Mesendoderm (in vitro differentiated cells): ENCODE measurements around the gene TNS3.
A peak's percentile ranks its signal among the peaks of the same experiment; 100 is the strongest.
"Not testable (repeated sequence)": the region's sequence is repeated elsewhere in the genome, so short reads cannot be mapped to it uniquely, and the experiment has no call there.

Experiments used
- DNase-seq: peaks from one replicate; pipeline ENCODE4 v3.0.0; 2013
- H2AK5ac ChIP-seq: 2 replicates; pipeline ENCODE4 v1.6.1; 2013; ENCODE audit warnings: low read length, inconsistent platforms
- H2BK120ac ChIP-seq: 2 replicates; pipeline ENCODE4 v1.6.1; 2013; ENCODE audit warnings: low read depth, mild to moderate bottlenecking, low read length, moderate library complexity, mixed read lengths
- H2BK15ac ChIP-seq: replicated peaks from 2 replicates; pipeline ENCODE4 v1.6.1; 2013; ENCODE audit warnings: low read depth, mild to moderate bottlenecking, moderate library complexity
- H2BK5ac ChIP-seq: 2 replicates; pipeline ENCODE4 v1.6.1; 2013; ENCODE audit warnings: low read length, inconsistent platforms
- H3K18ac ChIP-seq: 2 replicates; pipeline ENCODE4 v1.6.1; 2013; ENCODE audit warnings: mild to moderate bottlenecking, low read length, mixed read lengths
- H3K23ac ChIP-seq: one replicate; pipeline ENCODE4 v1.6.1; 2013; ENCODE audit warnings: low read length
- H3K27ac ChIP-seq: 2 replicates; pipeline ENCODE4 v1.5.1; 2013; ENCODE audit warnings: low read depth, mild to moderate bottlenecking, inconsistent platforms, low read length, moderate library complexity
- H3K27me3 ChIP-seq: 2 replicates; pipeline ENCODE4 v1.6.1; 2013; ENCODE audit warnings: low read length, control low read depth, mild to moderate bottlenecking, inconsistent platforms; ENCODE audit not compliant: insufficient read depth, poor library complexity
- H3K36me3 ChIP-seq: 2 replicates; pipeline ENCODE4 v1.6.1; 2013; ENCODE audit warnings: low read length, inconsistent platforms; ENCODE audit not compliant: control insufficient read depth, insufficient read depth
- H3K4ac ChIP-seq: one replicate; pipeline ENCODE4 v1.6.1; 2013; ENCODE audit warnings: low read depth, mild to moderate bottlenecking, low read length, moderate library complexity
- H3K4me1 ChIP-seq: 2 replicates; pipeline ENCODE4 v1.6.1; 2013; ENCODE audit warnings: low read depth, low read length, inconsistent platforms; ENCODE audit not compliant: control insufficient read depth
- H3K4me2 ChIP-seq: 2 replicates; pipeline ENCODE4 v1.6.1; 2013; ENCODE audit warnings: low read length
- H3K4me3 ChIP-seq: 2 replicates; pipeline ENCODE4 v1.5.1; 2013; ENCODE audit warnings: mild to moderate bottlenecking, low read length
- H3K56ac ChIP-seq: one replicate; pipeline ENCODE4 v1.6.1; 2013; ENCODE audit warnings: low read length
- H3K79me1 ChIP-seq: 2 replicates; pipeline ENCODE4 v1.6.1; 2013; ENCODE audit warnings: low read length, inconsistent platforms
- H3K79me2 ChIP-seq: 2 replicates; pipeline ENCODE4 v1.6.1; 2013; ENCODE audit warnings: mild to moderate bottlenecking, low read length; ENCODE audit not compliant: control insufficient read depth, insufficient read depth
- H3K9ac ChIP-seq: 2 replicates; pipeline ENCODE4 v1.6.1; 2013; ENCODE audit warnings: low read length, inconsistent platforms
- H4K5ac ChIP-seq: one replicate; pipeline ENCODE4 v1.6.1; 2013; ENCODE audit warnings: low read length
- H4K8ac ChIP-seq: one replicate; pipeline ENCODE4 v1.6.1; 2013; ENCODE audit warnings: low read depth, mild to moderate bottlenecking, control low read depth, low read length, moderate library complexity
- WGBS: extraction: QIAGEN DNeasy Blood & Tissue Kit; methylation state at CpG from one replicate; pipeline ENCODE4 v1.1.7; 2013; ENCODE audit warnings: low lambda C conversion rate, missing lambda C conversion rate; ENCODE audit not compliant: insufficient coverage; ENCODE audit errors: extremely low coverage; 5-methylcytosine and 5-hydroxymethylcytosine counted together

Gene TNS3

GRCh38 chr7:47471831-47472230 lies 110.1 kb downstream of the TNS3 start:
- Histone ChIP-seq H3K9ac (no peak overlapping the region), H2BK5ac (no peak overlapping the region), H4K5ac (no peak overlapping the region), H3K23ac (no peak overlapping the region), H3K56ac (no peak overlapping the region), H2BK15ac (no peak overlapping the region), H3K27ac (no peak overlapping the region), H3K79me2 (no peaks in the 10 kb centered on the region), H3K4me1 (peaks cover 9% of the 10 kb centered on the region), H3K27me3 (no peaks in the 10 kb centered on the region), H3K4me3 (no peak overlapping the region), H3K4me2 (no peak overlapping the region), H3K79me1 (no peaks in the 10 kb centered on the region), H3K4ac (no peak overlapping the region), H3K36me3 (no peaks in the 10 kb centered on the region), H2AK5ac (no peak overlapping the region), H2BK120ac (no peak overlapping the region), H4K8ac (no peak overlapping the region), H3K18ac (no peak overlapping the region)
- no CpG with 5 or more reads among the region's 3 CpGs for WGBS
- no peak for DNase-seq

- Histone ChIP-seq H2BK5ac (no peak overlapping the region), H3K9ac (no peak overlapping the region), H3K56ac (no peak overlapping the region), H3K23ac (no peak overlapping the region), H2BK15ac (no peak overlapping the region), H2BK120ac (no peak overlapping the region), H3K18ac (no peak overlapping the region), H4K8ac (no peak overlapping the region), H3K27ac (no peak overlapping the region), H3K36me3 (no peaks in the 10 kb centered on the region), H3K4me2 (no peak overlapping the region), H3K79me1 (no peaks in the 10 kb centered on the region), H3K4ac (no peak overlapping the region), H3K79me2 (no peaks in the 10 kb centered on the region), H3K4me1 (peaks cover 9% of the 10 kb centered on the region), H4K5ac (no peak overlapping the region), H2AK5ac (no peak overlapping the region), H3K27me3 (no peaks in the 10 kb centered on the region), H3K4me3 (no peak overlapping the region)
- no peak for DNase-seq
- WGBS = no CpG with 5 or more reads among the region's 9 CpGs
Observed at GRCh38 chr7:47471358-47471703, 110.6 kb downstream of the TNS3 start.

GRCh38 chr7:47470567-47471357 lies 111.1 kb downstream of the TNS3 start:
- no CpG with 5 or more reads among the region's 13 CpGs for WGBS
- Histone ChIP-seq H3K4me1 (peaks cover 9% of the 10 kb centered on the region), H2AK5ac (no peak overlapping the region), H3K4ac (no peak overlapping the region), H3K36me3 (no peaks in the 10 kb centered on the region), H2BK5ac (no peak overlapping the region), H4K5ac (no peak overlapping the region), H3K18ac (no peak overlapping the region), H3K9ac (no peak overlapping the region), H2BK120ac (no peak overlapping the region), H3K4me3 (no peak overlapping the region), H3K4me2 (no peak overlapping the region), H3K27ac (peak overlapping the region; percentile 38), H3K79me2 (no peaks in the 10 kb centered on the region), H3K27me3 (no peaks in the 10 kb centered on the region), H3K56ac (peak overlapping the region; percentile 49), H4K8ac (no peak overlapping the region), H2BK15ac (no peak overlapping the region), H3K79me1 (no peaks in the 10 kb centered on the region), H3K23ac (no peak overlapping the region)
- DNase-seq = peak; percentile 81

- H3K79me1 ChIP-seq, H3K79me2 ChIP-seq: not testable (repeated sequence)
- no CpG with 5 or more reads among the region's 5 CpGs for WGBS
Observed at GRCh38 chr7:47469846-47470245, 112.1 kb downstream of the TNS3 start.

GRCh38 chr7:47466832-47467231 lies 115.1 kb downstream of the TNS3 start:
- no peaks in the 10 kb centered on the region for H3K36me3 ChIP-seq
- DNase-seq = no peak
- no peaks in the 10 kb centered on the region for H3K79me2 ChIP-seq

More at GRCh38 chr7:47469846-47470245, 112.1 kb downstream of the TNS3 start:
- H3K27ac ChIP-seq, H2BK120ac ChIP-seq, DNase-seq, H3K23ac ChIP-seq, H3K4ac ChIP-seq, H3K27me3 ChIP-seq, H3K36me3 ChIP-seq, H3K4me2 ChIP-seq, H4K8ac ChIP-seq, H3K4me1 ChIP-seq, H3K56ac ChIP-seq, H2AK5ac ChIP-seq, H4K5ac ChIP-seq, H2BK15ac ChIP-seq, H3K9ac ChIP-seq, H3K4me3 ChIP-seq, H3K18ac ChIP-seq, H2BK5ac ChIP-seq: not testable (repeated sequence)

GRCh38 chr7:47465191-47465590 lies 116.7 kb downstream of the TNS3 start:
- Histone ChIP-seq H3K23ac (no peak overlapping the region), H3K27me3 (no peaks in the 10 kb centered on the region), H4K5ac (no peak overlapping the region), H2BK15ac (no peak overlapping the region), H3K4me3 (no peak overlapping the region), H2BK120ac (no peak overlapping the region), H3K4ac (no peak overlapping the region), H3K27ac (no peak overlapping the region), H3K56ac (no peak overlapping the region), H3K79me2 (no peaks in the 10 kb centered on the region), H3K9ac (no peak overlapping the region), H2AK5ac (no peak overlapping the region), H3K36me3 (no peaks in the 10 kb centered on the region), H3K4me2 (no peak overlapping the region), H2BK5ac (no peak overlapping the region), H3K18ac (no peak overlapping the region), H3K79me1 (no peaks in the 10 kb centered on the region), H3K4me1 (no peaks in the 10 kb centered on the region), H4K8ac (no peak overlapping the region)
- DNase-seq = peak; percentile 70
- no CpG with 5 or more reads among the region's 7 CpGs for WGBS

More at GRCh38 chr7:47466832-47467231, 115.1 kb downstream of the TNS3 start:
- no peak overlapping the region for H3K9ac ChIP-seq
- H3K27me3 ChIP-seq = no peaks in the 10 kb centered on the region
- H4K5ac ChIP-seq = no peak overlapping the region
- H2BK15ac ChIP-seq = no peak overlapping the region
- no peak overlapping the region for H3K4me3 ChIP-seq
- H4K8ac ChIP-seq = no peak overlapping the region
- no peak overlapping the region for H2AK5ac ChIP-seq
- H3K4ac ChIP-seq = no peak overlapping the region
- WGBS = no CpG with 5 or more reads among the region's 4 CpGs
- no peak overlapping the region for H3K56ac ChIP-seq
- peaks cover 6% of the 10 kb centered on the region for H3K4me1 ChIP-seq
- no peak overlapping the region for H2BK5ac ChIP-seq
- no peak overlapping the region for H2BK120ac ChIP-seq
- no peak overlapping the region for H3K23ac ChIP-seq
- H3K79me1 ChIP-seq = no peaks in the 10 kb centered on the region
- H3K27ac ChIP-seq = no peak overlapping the region
- no peak overlapping the region for H3K18ac ChIP-seq
- no peak overlapping the region for H3K4me2 ChIP-seq
